Smooth muscle cell (in vitro differentiated cells): ENCODE results near the gene USP10. TPM values are rescaled to one million over a fixed set of nuclear protein-coding genes. Genes with fewer than 3 reads are reported as not detected.

ENCODE experiments used
- DNase-seq: peaks from one replicate; lab custom pipeline; 2025; ENCODE audit not compliant: unreplicated experiment; lab: John Stamatoyannopoulos, UW
- H2AFZ ChIP-seq: fragments of 200-600 bp; sonication (generic); 2 replicates; pipeline ENCODE4 v1.6.0; 2016; ENCODE audit warnings: antibody characterized with exemption, low read depth, mild to moderate bottlenecking
- H3F3A ChIP-seq: fragments of 200-600 bp; sonication (generic); 2 replicates; pipeline ENCODE4 v1.6.0; 2017; ENCODE audit warnings: antibody characterized with exemption, low read depth
- H3K27ac ChIP-seq: fragments of 200-600 bp; sonication (generic); 2 replicates; pipeline ENCODE4 v1.5.1; 2016; ENCODE audit warnings: low read depth, mild to moderate bottlenecking
- H3K27me3 ChIP-seq: fragments of 200-600 bp; sonication (generic); 2 replicates; pipeline ENCODE4 v1.6.1; 2016; ENCODE audit warnings: low read depth, mild to moderate bottlenecking
- H3K36me3 ChIP-seq: fragments of 200-600 bp; sonication (generic); 2 replicates; pipeline ENCODE4 v1.5.1; 2016; ENCODE audit warnings: low read depth
- H3K4me1 ChIP-seq: fragments of 200-600 bp; sonication (generic); 2 replicates; pipeline ENCODE4 v1.5.1; 2016; ENCODE audit warnings: low read depth
- H3K4me2 ChIP-seq: fragments of 200-600 bp; sonication (generic); 2 replicates; pipeline ENCODE4 v1.6.0; 2016; ENCODE audit warnings: mild to moderate bottlenecking
- H3K4me3 ChIP-seq: fragments of 200-600 bp; sonication (generic); 2 replicates; pipeline ENCODE4 v1.5.1; 2016; ENCODE audit warnings: mild to moderate bottlenecking
- H3K79me2 ChIP-seq: fragments of 200-600 bp; sonication (generic); 2 replicates; pipeline ENCODE4 v1.6.0; 2016; ENCODE audit warnings: low read depth, mild to moderate bottlenecking
- H3K9ac ChIP-seq: fragments of 200-600 bp; sonication (generic); 2 replicates; pipeline ENCODE4 v1.6.0; 2016; ENCODE audit warnings: low read depth
- H3K9me3 ChIP-seq: fragments of 200-600 bp; sonication (generic); replicated peaks from 2 replicates; pipeline ENCODE4 v1.5.1; 2016; ENCODE audit warnings: low read depth
- H4K20me1 ChIP-seq: fragments of 200-600 bp; sonication (generic); 2 replicates; pipeline ENCODE4 v1.6.0; 2016; ENCODE audit warnings: low read depth
- CTCF ChIP-seq: fragments of 200-600 bp; sonication (generic); IDR thresholded peaks from 2 replicates; pipeline ENCODE4 v1.5.1; 2017; ENCODE audit warnings: borderline replicate concordance, mild to moderate bottlenecking, antibody characterized with exemption; ENCODE audit not compliant: insufficient read depth, poor library complexity, severe bottlenecking
- WGBS: methylation state at CpG from one replicate; pipeline ENCODE4 v1.1.7; 2016; ENCODE audit warnings: low lambda C conversion rate; 5-methylcytosine and 5-hydroxymethylcytosine counted together
- polyA plus RNA-seq: library from polyadenylated mRNA; unstranded; fragments of >200 nt; fragmentation: Nextera tagmentation; extraction: Ambion mirVana; gene quantifications from 2 replicates; pipeline ENCODE4 v1.2.1, GENCODE V29; 2016
- total RNA-seq: library from RNA; depleted of rRNA; stranded (reverse); fragments of >200 nt; gene quantifications from 2 replicates; pipeline ENCODE4 v1.2.3, GENCODE V29; 2014

Gene USP10
- total and polyA plus RNA-seq, 2 experiments from 2014 or later = 52.5 to 56.1 TPM

GRCh38 chr16:84794626-84795025 lies 94.8 kb downstream of the USP10 start:
- Histone ChIP-seq H3K79me2 (no peaks in the 10 kb centered on the region), H3K9me3 (no peaks in the 10 kb centered on the region), H2AFZ (no peak overlapping the region), H3K36me3 (no peaks in the 10 kb centered on the region), H3K9ac (no peak overlapping the region), H3K4me2 (no peak overlapping the region), H4K20me1 (no peaks in the 10 kb centered on the region), H3F3A (peaks cover 6% of the 10 kb centered on the region), H3K27me3 (no peaks in the 10 kb centered on the region), H3K27ac (no peak overlapping the region), H3K4me1 (no peaks in the 10 kb centered on the region), H3K4me3 (no peak overlapping the region)
- no peak for TF ChIP-seq CTCF
- WGBS = 95% methylated on average over 19 of the region's 19 CpGs
- DNase-seq = no peak

GRCh38 chr16:84795329-84796053 lies 95.7 kb downstream of the USP10 start:
- Histone ChIP-seq H4K20me1 (no peaks in the 10 kb centered on the region), H3K9ac (no peak overlapping the region), H3K27me3 (no peaks in the 10 kb centered on the region), H3F3A (peaks cover 12% of the 10 kb centered on the region), H3K4me1 (no peaks in the 10 kb centered on the region), H3K36me3 (no peaks in the 10 kb centered on the region), H3K27ac (no peak overlapping the region), H3K9me3 (no peaks in the 10 kb centered on the region), H3K4me2 (no peak overlapping the region), H3K4me3 (no peak overlapping the region), H3K79me2 (no peaks in the 10 kb centered on the region), H2AFZ (no peak overlapping the region)
- DNase-seq = no peak
- no peak for TF ChIP-seq CTCF
- 70% methylated on average over 22 of the region's 22 CpGs for WGBS

GRCh38 chr16:84800158-84800978 lies 100.6 kb downstream of the USP10 start:
- Histone ChIP-seq H3K4me1 (no peaks in the 10 kb centered on the region), H3K27me3 (no peaks in the 10 kb centered on the region), H4K20me1 (no peaks in the 10 kb centered on the region), H3K9me3 (no peaks in the 10 kb centered on the region), H3K9ac (no peak overlapping the region), H3K4me2 (no peak overlapping the region), H3F3A (peaks cover 5% of the 10 kb centered on the region), H3K27ac (no peak overlapping the region), H2AFZ (no peak overlapping the region), H3K4me3 (no peak overlapping the region), H3K79me2 (no peaks in the 10 kb centered on the region), H3K36me3 (no peaks in the 10 kb centered on the region)
- WGBS = 80% methylated on average over 8 of the region's 8 CpGs
- TF ChIP-seq CTCF = no peak
- DNase-seq = no peak
